Esophagus squamous epithelium (tissue), 4 donors: ENCODE measurements around the gene LRRC4.

Experiments
- CTCF ChIP-seq, 6 experiments: fragments of 450-650 bp in 4 of 6; fragments of 200-600 bp in 2 of 6; sonication (generic) in 2 of 6; IDR thresholded peaks; one replicate each; pipeline ENCODE4 v1.5.1; 2016 to 2019; ENCODE audit warnings: antibody characterized with exemption in 6 of 6, mild to moderate bottlenecking in 4 of 6, moderate library complexity in 4 of 6
- POLR2A ChIP-seq, 4 donors: fragments of 450-650 bp; IDR thresholded peaks; one replicate each; pipeline ENCODE4 v1.6.1; 2017; ENCODE audit warnings: antibody characterized with exemption in 4 of 4, mild to moderate bottlenecking in 4 of 4, moderate library complexity in 3 of 4

- no peak for TF ChIP-seq CTCF (IDR thresholded peaks at IDR 0.05)
- TF ChIP-seq POLR2A (IDR thresholded peaks at IDR 0.05), result no peak
Observed at GRCh38 chr7:128074736-128075135, 43.5 kb upstream of the LRRC4 start.
